GM23338 (cell line): ENCODE data around the gene C16orf82. TPM values are rescaled to one million over a fixed set of nuclear protein-coding genes. Genes with fewer than 3 reads are reported as not detected.

Source experiments
- ATAC-seq: fragments of 200-7000 bp; cut with Tn5 transposase; 3 replicates; pipeline ENCODE4 v1.9.1; 2020
- DNase-seq: peaks from one replicate; pipeline ENCODE4 v3.0.0-alpha.2; 2015; ENCODE audit warnings: low spot score
- H2AFZ ChIP-seq: fragments of 200-600 bp; sonication (generic); 2 replicates; pipeline ENCODE4 v1.8.0; 2016; ENCODE audit warnings: antibody characterized with exemption, mild to moderate bottlenecking, moderate library complexity
- H3F3A ChIP-seq: fragments of 200-600 bp; sonication (generic); replicated peaks from 2 replicates; pipeline ENCODE4 v1.8.0; 2017; ENCODE audit warnings: antibody characterized with exemption, mixed run types, low read depth
- H3K27ac ChIP-seq: fragments of 200-600 bp; sonication (generic); 2 replicates; pipeline ENCODE4 v1.6.1; 2016; ENCODE audit warnings: low read depth
- H3K27me3 ChIP-seq: fragments of 200-600 bp; sonication (generic); 2 replicates; pipeline ENCODE4 v1.8.0; 2016; ENCODE audit warnings: mild to moderate bottlenecking, mixed run types, moderate library complexity; ENCODE audit not compliant: insufficient read depth
- H3K36me3 ChIP-seq: fragments of 200-600 bp; sonication (generic); 2 replicates; pipeline ENCODE4 v1.8.0; 2016; ENCODE audit warnings: mild to moderate bottlenecking; ENCODE audit not compliant: insufficient read depth
- H3K4me1 ChIP-seq: fragments of 200-600 bp; sonication (generic); 2 replicates; pipeline ENCODE4 v1.8.0; 2016; ENCODE audit warnings: mild to moderate bottlenecking, moderate library complexity; ENCODE audit not compliant: insufficient read depth
- H3K4me2 ChIP-seq: fragments of 200-600 bp; sonication (generic); 2 replicates; pipeline ENCODE4 v1.7.1; 2017; ENCODE audit warnings: mixed run types
- H3K4me3 ChIP-seq: fragments of 200-600 bp; sonication (generic); 2 replicates; pipeline ENCODE4 v1.6.1; 2016; ENCODE audit warnings: mixed run types
- H3K79me2 ChIP-seq: fragments of 200-600 bp; sonication (generic); replicated peaks from 2 replicates; pipeline ENCODE4 v1.8.0; 2017; ENCODE audit warnings: mild to moderate bottlenecking; ENCODE audit not compliant: insufficient read depth
- H3K9me2 ChIP-seq: fragments of 200-600 bp; sonication (generic); 2 replicates; pipeline ENCODE4 v1.8.0; 2017; ENCODE audit not compliant: insufficient read depth
- H4K20me1 ChIP-seq: fragments of 200-600 bp; sonication (generic); replicated peaks from 2 replicates; pipeline ENCODE4 v1.8.0; 2017; ENCODE audit warnings: mild to moderate bottlenecking; ENCODE audit not compliant: insufficient read depth
- H3K27ac Mint-ChIP-seq: 2 replicates; pipeline ENCODE4 v1.8.0; 2020; ENCODE audit warnings: inconsistent platforms, mild to moderate bottlenecking, moderate library complexity, mixed read lengths
- H3K27me3 Mint-ChIP-seq: 3 replicates; pipeline ENCODE4 v1.8.0; 2022; ENCODE audit warnings: low read depth, mild to moderate bottlenecking, moderate library complexity, mixed read lengths, inconsistent platforms; ENCODE audit not compliant: insufficient read depth, poor library complexity
- H3K36me3 Mint-ChIP-seq: 3 replicates; pipeline ENCODE4 v1.8.0; 2021; ENCODE audit warnings: low read depth, mild to moderate bottlenecking, inconsistent platforms, moderate library complexity, mixed read lengths
- H3K4me1 Mint-ChIP-seq: 3 replicates; pipeline ENCODE4 v1.8.0; 2020; ENCODE audit warnings: mild to moderate bottlenecking, inconsistent platforms, mixed read lengths
- H3K4me3 Mint-ChIP-seq: 3 replicates; pipeline ENCODE4 v1.8.0; 2021; ENCODE audit warnings: moderate library complexity, mild to moderate bottlenecking, inconsistent platforms, mixed read lengths
- H3K9me3 Mint-ChIP-seq: 3 replicates; pipeline ENCODE4 v1.8.0; 2020; ENCODE audit warnings: moderate library complexity, mild to moderate bottlenecking, inconsistent platforms, mixed read lengths
- CREB1 ChIP-seq: fragments of 250-450 bp; sonication (Bioruptor Pico); IDR thresholded peaks from 2 replicates; pipeline ENCODE4 v1.5.0; 2020; ENCODE audit warnings: low read depth, mild to moderate bottlenecking, moderate library complexity
- ETS1 ChIP-seq: IDR thresholded peaks from 2 replicates; pipeline ENCODE4 v1.6.1; 2016; ENCODE audit warnings: antibody characterized with exemption
- EZH2 ChIP-seq: fragments of 200-600 bp; sonication (generic); IDR thresholded peaks from one replicate; pipeline ENCODE4 v1.8.0; 2017; ENCODE audit warnings: antibody characterized with exemption, mild to moderate bottlenecking, low read depth; ENCODE audit not compliant: unreplicated experiment
- EZH2phosphoT487 ChIP-seq: fragments of 200-600 bp; sonication (generic); IDR thresholded peaks from one replicate; pipeline ENCODE4 v1.8.1; 2018; ENCODE audit warnings: antibody characterized with exemption; ENCODE audit not compliant: unreplicated experiment
- JUNB ChIP-seq: IDR thresholded peaks from one replicate; pipeline ENCODE4 v1.6.1; 2016; ENCODE audit warnings: antibody characterized with exemption; ENCODE audit not compliant: unreplicated experiment
- NANOG ChIP-seq: IDR thresholded peaks from 2 replicates; pipeline ENCODE4 v1.6.1; 2016; ENCODE audit warnings: antibody characterized with exemption, borderline replicate concordance
- POLR2AphosphoS5 ChIP-seq: IDR thresholded peaks from 2 replicates; pipeline ENCODE4 v1.6.1; 2016; ENCODE audit warnings: antibody characterized with exemption, low read depth
- REST ChIP-seq: IDR thresholded peaks from one replicate; pipeline ENCODE4 v1.6.1; 2018; ENCODE audit warnings: antibody characterized with exemption; ENCODE audit not compliant: unreplicated experiment
- ZNF114 ChIP-seq: fragments of 250-450 bp; sonication (Bioruptor Pico); IDR thresholded peaks from 2 replicates; pipeline ENCODE4 v1.5.0; 2020; ENCODE audit warnings: mild to moderate bottlenecking, moderate library complexity
- ZNF331 ChIP-seq: fragments of 250-450 bp; sonication (Bioruptor Pico); IDR thresholded peaks from 2 replicates; pipeline ENCODE4 v1.5.0; 2020; ENCODE audit warnings: low read depth, mild to moderate bottlenecking, moderate library complexity
- ZNF462 ChIP-seq: fragments of 250-450 bp; sonication (Bioruptor Pico); IDR thresholded peaks from 2 replicates; pipeline ENCODE4 v1.5.0; 2020; ENCODE audit warnings: mild to moderate bottlenecking, moderate library complexity
- polyA plus RNA-seq: library from polyadenylated mRNA; unstranded; fragments of >200 nt; fragmentation: Nextera tagmentation; extraction: Ambion mirVana; gene quantifications from 2 replicates; pipeline ENCODE4 v1.2.1, GENCODE V29; 2016
- total RNA-seq: library from RNA; depleted of rRNA; stranded (reverse); fragments of >200 nt; shearing (Covaris generic); gene quantifications from 2 replicates; pipeline ENCODE4 v1.2.3, GENCODE V29; 2014

The C16orf82 gene
- total and polyA plus RNA-seq, 2 experiments from 2014 or later, result not detected

DNA sequence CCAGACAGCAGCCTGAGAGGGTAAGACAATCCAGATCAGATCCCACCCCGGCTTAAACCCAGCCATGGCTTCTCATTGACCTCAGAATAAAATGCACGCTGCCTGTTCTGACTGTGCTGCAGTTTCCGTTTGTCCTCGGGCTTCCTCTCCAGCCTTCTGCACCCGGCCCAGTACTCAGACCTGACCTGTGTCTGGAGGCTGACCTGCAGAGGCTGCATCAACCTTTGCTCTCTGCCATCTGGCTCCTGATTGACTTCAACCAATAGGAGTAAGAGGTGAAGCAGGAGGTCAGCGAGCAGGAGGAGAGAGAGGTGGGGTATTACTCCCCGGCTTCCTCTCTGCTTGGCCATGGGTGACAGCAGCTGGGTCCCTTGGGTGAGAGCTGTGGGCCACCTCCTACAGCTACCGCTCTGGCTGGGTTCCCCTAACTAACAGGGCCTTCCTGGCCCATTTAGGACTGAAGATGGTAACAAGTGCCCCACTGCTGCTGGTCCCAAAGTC lies 46.7 kb downstream of the C16orf82 start (continued):
- TF ChIP-seq REST, result no peak

DNA sequence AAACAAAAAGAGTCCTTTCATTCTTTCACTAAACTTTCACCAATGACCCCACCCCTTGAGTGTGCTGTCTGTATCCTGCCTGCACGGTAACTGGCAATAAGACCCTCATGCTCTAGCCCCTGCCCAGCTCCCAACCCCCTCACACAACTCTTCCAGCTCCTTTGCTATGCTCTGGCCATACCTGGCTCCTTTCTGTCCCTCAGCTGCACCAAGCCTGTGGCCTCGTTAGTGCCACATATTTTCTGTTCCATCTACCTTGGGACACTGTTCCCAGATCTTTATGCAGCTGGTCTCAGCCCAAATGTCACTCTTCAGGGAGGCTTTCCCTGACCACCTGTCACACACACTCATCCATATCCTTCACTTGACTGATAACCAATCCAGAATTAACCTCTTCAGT lies 47.3 kb downstream of the C16orf82 start:
- no peaks in the 10 kb centered on the region for H3K9me2 ChIP-seq
- no peak overlapping the region for H3K4me2 ChIP-seq
- no peak overlapping the region for H3K27ac Mint-ChIP-seq
- ATAC-seq (no peak), DNase-seq (no peak)
- H3K27ac ChIP-seq, result no peak overlapping the region
- peaks cover 3% of the 10 kb centered on the region; the same call in 2 of the 3 replicates for H3K4me1 Mint-ChIP-seq
- H3F3A ChIP-seq, result no peaks in the 10 kb centered on the region
- no peaks in the 10 kb centered on the region for H3K36me3 ChIP-seq
- H3K36me3 Mint-ChIP-seq, result peaks cover 12% of the 10 kb centered on the region; the same call in 2 of the 3 replicates
- peaks cover 5% of the 10 kb centered on the region; the same call in 1 of the 2 replicates for H3K4me1 ChIP-seq
- no peaks in the 10 kb centered on the region for H3K27me3 ChIP-seq
- no peak overlapping the region for H3K4me3 ChIP-seq
- H4K20me1 ChIP-seq, result no peaks in the 10 kb centered on the region
- H3K9me3 Mint-ChIP-seq, result peaks cover 60% of the 10 kb centered on the region
- H2AFZ ChIP-seq, result no peak overlapping the region
- H3K79me2 ChIP-seq, result no peaks in the 10 kb centered on the region
- no peak overlapping the region for H3K4me3 Mint-ChIP-seq
- H3K27me3 Mint-ChIP-seq, result peaks cover 6% of the 10 kb centered on the region
- TF ChIP-seq ETS1, result no peak
- no peak for TF ChIP-seq ZNF114 (CRISPR knock-in tag)
- no peak for TF ChIP-seq REST
- no peak for TF ChIP-seq CREB1
- no peak for TF ChIP-seq EZH2
- TF ChIP-seq ZNF331 (CRISPR knock-in tag), result no peak
- TF ChIP-seq EZH2phosphoT487, result no peak
- TF ChIP-seq NANOG, result no peak
- TF ChIP-seq JUNB, result no peak
- TF ChIP-seq POLR2AphosphoS5, result no peak
- no peak for TF ChIP-seq ZNF462
